GM21381 (cell line): ENCODE results near the gene FANCC.

ENCODE experiments used
- ATAC-seq: cut with Tn5 transposase; IDR thresholded peaks from one replicate; pipeline ENCODE4 v1.9.1; 2021; ENCODE audit warnings: mild to moderate bottlenecking, moderate library complexity; ENCODE audit not compliant: unreplicated experiment

FANCC gene

GRCh38 chr9:95053611-95054570 is 263.6 kb downstream of the FANCC start:
- no peak for ATAC-seq

- ATAC-seq = no peak
These were observed 267.7 kb downstream of the FANCC start for GRCh38 chr9:95049761-95050160.
